ENCODE data around the gene ERO1A. TPM values are rescaled to one million over a fixed set of nuclear protein-coding genes. Genes with fewer than 3 reads are reported as not detected.

Gene ERO1A
- total and polyA plus RNA-seq, 9 of the 15 experiments (the other 6 are each of a cell fraction or from before 2014, with no cell fraction given): 11.0 to 46.2 (median 27.6) TPM

DNA sequence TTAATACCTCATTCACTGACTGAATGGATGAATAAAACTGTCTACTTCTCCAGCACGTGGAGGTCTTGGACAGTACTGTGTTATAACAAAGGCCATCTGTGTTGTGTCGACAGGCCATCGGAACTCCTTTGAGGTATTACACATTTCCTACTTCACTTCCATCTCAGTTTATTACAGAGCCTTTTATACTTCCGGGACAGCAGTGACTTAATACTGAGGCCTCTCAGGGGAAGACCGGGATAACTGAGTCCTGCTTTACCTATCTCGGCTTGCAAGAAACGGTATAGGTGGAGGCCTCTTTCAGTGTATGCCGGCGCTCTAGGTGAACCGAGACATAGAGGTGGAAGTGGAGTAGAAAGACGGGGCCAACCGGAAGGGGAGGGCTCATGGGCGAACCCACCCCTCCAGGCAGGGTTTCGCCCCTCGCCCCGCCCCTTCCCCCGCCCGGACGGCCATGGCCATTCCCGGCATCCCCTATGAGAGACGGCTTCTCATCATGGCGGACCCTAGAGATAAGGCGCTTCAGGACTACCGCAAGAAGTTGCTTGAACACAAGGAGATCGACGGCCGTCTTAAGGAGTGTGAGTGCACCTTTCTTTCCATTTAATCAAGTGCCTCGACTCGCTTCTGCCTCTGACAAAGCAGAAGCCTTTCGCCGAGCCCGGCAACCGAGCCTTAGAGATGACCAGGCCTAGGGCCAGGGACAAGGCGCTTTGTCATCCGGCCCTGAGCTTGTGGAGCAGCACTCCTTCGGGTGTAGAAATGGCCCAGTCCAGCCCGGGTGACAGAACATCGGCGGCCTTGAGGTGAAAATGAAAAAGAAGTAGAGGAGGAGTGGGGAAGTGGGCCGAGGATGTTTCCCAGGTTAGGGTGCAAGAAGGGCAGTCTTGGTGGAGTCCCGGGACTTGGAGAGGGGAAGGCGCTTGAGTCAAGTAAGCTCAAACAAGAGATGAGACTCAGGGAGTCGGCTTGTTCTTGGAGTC is 11.7 kb upstream of the ERO1A start, which contains the start of gene PSMC6 (continued):
- TF ChIP-seq GTF2E2 (tag; IDR thresholded peaks at IDR 0.05) (0 out of 2 replicates have a peak, but pooled peaks have one; percentile 38), NFE2 (IDR thresholded peaks at IDR 0.05; ENCODE audit: low read depth) (no peak), IFI16 (CRISPR knock-in tag; IDR thresholded peaks at IDR 0.05) (no peak), SMARCC2 (IDR thresholded peaks at IDR 0.05; ENCODE audit: low read depth) (no peak), FOXK2 (conservative IDR thresholded peaks at IDR 0.05 in 1 of 2, IDR thresholded peaks at IDR 0.05 in 1 of 2; ENCODE audit: low read depth in 2 of 2) (0 out of 4 replicates have a peak, but pooled peaks of 1 of the 2 experiments have one; percentile 11), MAZ (CRISPR knock-in tag; conservative IDR thresholded peaks at IDR 0.05 in 1 of 2, IDR thresholded peaks at IDR 0.05 in 1 of 2) (0 out of 4 replicates have a peak, but pooled peaks have one; percentile 29 to 43), YY1 (IDR thresholded peaks at IDR 0.05; ENCODE audit: borderline replicate concordance in 1 of 3, control insufficient read depth in 1 of 3, extremely low read depth in 1 of 3, insufficient read depth in 3 of 3, insufficient read length in 1 of 3, insufficient replicate concordance in 2 of 3, low read depth in 1 of 3, low read length in 2 of 3) (peak; percentile 64 to 97 (median 92)), BHLHE40 (IDR thresholded peaks at IDR 0.05; ENCODE audit: low read length) (no peak), ETV5 (CRISPR knock-in tag; IDR thresholded peaks at IDR 0.05; ENCODE audit: low read depth) (peak; percentile 38; the same call in 1 of the 2 replicates), SMAD1 (IDR thresholded peaks at IDR 0.05; ENCODE audit: low read depth, low read length, partially characterized antibody) (peak; percentile 75), RBBP5 (IDR thresholded peaks at IDR 0.05; ENCODE audit: borderline replicate concordance, insufficient read depth, low read length, poor library complexity, severe bottlenecking) (peak; percentile 71), TCF7L2 (IDR thresholded peaks at IDR 0.05; ENCODE audit: low read depth, low read length) (no peak), PML (IDR thresholded peaks at IDR 0.05; ENCODE audit: low read length) (peak; percentile 55; the same call in 1 of the 2 replicates)
- TF ChIP-seq, protein P1, sequence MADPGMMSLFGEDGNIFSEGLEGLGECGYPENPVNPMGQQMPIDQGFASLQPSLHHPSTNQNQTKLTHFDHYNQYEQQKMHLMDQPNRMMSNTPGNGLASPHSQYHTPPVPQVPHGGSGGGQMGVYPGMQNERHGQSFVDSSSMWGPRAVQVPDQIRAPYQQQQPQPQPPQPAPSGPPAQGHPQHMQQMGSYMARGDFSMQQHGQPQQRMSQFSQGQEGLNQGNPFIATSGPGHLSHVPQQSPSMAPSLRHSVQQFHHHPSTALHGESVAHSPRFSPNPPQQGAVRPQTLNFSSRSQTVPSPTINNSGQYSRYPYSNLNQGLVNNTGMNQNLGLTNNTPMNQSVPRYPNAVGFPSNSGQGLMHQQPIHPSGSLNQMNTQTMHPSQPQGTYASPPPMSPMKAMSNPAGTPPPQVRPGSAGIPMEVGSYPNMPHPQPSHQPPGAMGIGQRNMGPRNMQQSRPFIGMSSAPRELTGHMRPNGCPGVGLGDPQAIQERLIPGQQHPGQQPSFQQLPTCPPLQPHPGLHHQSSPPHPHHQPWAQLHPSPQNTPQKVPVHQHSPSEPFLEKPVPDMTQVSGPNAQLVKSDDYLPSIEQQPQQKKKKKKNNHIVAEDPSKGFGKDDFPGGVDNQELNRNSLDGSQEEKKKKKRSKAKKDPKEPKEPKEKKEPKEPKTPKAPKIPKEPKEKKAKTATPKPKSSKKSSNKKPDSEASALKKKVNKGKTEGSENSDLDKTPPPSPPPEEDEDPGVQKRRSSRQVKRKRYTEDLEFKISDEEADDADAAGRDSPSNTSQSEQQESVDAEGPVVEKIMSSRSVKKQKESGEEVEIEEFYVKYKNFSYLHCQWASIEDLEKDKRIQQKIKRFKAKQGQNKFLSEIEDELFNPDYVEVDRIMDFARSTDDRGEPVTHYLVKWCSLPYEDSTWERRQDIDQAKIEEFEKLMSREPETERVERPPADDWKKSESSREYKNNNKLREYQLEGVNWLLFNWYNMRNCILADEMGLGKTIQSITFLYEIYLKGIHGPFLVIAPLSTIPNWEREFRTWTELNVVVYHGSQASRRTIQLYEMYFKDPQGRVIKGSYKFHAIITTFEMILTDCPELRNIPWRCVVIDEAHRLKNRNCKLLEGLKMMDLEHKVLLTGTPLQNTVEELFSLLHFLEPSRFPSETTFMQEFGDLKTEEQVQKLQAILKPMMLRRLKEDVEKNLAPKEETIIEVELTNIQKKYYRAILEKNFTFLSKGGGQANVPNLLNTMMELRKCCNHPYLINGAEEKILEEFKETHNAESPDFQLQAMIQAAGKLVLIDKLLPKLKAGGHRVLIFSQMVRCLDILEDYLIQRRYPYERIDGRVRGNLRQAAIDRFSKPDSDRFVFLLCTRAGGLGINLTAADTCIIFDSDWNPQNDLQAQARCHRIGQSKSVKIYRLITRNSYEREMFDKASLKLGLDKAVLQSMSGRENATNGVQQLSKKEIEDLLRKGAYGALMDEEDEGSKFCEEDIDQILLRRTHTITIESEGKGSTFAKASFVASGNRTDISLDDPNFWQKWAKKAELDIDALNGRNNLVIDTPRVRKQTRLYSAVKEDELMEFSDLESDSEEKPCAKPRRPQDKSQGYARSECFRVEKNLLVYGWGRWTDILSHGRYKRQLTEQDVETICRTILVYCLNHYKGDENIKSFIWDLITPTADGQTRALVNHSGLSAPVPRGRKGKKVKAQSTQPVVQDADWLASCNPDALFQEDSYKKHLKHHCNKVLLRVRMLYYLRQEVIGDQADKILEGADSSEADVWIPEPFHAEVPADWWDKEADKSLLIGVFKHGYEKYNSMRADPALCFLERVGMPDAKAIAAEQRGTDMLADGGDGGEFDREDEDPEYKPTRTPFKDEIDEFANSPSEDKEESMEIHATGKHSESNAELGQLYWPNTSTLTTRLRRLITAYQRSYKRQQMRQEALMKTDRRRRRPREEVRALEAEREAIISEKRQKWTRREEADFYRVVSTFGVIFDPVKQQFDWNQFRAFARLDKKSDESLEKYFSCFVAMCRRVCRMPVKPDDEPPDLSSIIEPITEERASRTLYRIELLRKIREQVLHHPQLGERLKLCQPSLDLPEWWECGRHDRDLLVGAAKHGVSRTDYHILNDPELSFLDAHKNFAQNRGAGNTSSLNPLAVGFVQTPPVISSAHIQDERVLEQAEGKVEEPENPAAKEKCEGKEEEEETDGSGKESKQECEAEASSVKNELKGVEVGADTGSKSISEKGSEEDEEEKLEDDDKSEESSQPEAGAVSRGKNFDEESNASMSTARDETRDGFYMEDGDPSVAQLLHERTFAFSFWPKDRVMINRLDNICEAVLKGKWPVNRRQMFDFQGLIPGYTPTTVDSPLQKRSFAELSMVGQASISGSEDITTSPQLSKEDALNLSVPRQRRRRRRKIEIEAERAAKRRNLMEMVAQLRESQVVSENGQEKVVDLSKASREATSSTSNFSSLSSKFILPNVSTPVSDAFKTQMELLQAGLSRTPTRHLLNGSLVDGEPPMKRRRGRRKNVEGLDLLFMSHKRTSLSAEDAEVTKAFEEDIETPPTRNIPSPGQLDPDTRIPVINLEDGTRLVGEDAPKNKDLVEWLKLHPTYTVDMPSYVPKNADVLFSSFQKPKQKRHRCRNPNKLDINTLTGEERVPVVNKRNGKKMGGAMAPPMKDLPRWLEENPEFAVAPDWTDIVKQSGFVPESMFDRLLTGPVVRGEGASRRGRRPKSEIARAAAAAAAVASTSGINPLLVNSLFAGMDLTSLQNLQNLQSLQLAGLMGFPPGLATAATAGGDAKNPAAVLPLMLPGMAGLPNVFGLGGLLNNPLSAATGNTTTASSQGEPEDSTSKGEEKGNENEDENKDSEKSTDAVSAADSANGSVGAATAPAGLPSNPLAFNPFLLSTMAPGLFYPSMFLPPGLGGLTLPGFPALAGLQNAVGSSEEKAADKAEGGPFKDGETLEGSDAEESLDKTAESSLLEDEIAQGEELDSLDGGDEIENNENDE (IDR thresholded peaks at IDR 0.05; ENCODE audit: low read depth, low read length): no peak

Measured in K562 (cell line).